ENCODE measurements around the gene EIF2B4.

- TF ChIP-seq CTCF (conservative IDR thresholded peaks at IDR 0.05) (no peak), EZH2 (IDR thresholded peaks at IDR 0.05; ENCODE audit: low read depth) (no peak)
Observed at GRCh38 chr2:27369471-27370025, 590 bp downstream of the EIF2B4 start.

Data from PC-9 (cell line).